HG03139 (cell line): ENCODE results near the gene ASMT.
"Not testable (repeated sequence)": the region's sequence is repeated elsewhere in the genome, so short reads cannot be mapped to it uniquely, and the experiment has no call there.

Experiments used
- ATAC-seq: cut with Tn5 transposase; IDR thresholded peaks from one replicate; pipeline ENCODE4 v1.9.1; 2021; ENCODE audit not compliant: unreplicated experiment

Gene ASMT

DNA sequence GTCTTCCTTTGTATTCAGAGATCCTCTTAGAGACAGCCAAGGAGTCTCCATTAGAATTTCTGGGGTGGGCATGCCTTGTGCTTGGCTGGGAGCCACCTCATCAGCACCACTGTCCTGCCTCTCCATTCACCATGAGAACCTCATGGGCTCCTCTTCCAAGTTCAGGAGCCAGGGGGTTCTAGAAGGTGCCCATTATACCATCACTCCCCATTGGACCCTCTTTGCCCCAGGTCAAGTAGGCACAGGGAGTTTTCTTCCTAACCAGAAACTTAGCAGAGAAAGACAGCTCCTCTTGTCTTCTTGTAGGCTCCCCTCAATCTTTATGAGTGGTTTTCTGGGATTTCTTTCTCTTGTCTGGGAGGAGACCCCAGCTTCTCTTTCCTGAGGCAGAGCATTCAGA lies 31.1 kb downstream of the ASMT start:
- no peak for ATAC-seq

DNA sequence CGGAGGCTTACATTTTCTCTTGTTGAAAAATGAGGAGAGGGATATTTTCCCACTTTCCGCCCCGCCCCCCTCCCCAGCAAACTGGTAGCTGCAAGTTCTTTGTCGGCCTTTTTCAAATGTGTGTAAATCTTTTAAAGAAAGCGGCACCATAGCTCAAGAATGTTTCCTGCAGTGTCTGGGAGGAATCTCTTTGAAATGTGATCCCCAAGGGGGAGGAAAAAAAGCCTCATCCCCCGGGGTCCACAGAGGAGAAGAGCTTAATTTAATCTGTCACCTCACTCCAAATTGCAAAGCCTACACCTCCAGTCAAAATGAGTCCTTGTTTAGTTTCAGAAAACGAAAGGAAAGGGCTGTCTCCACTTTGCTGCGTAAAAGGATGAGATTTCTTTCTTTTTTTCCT lies 34.8 kb downstream of the ASMT start:
- ATAC-seq, result no peak

DNA sequence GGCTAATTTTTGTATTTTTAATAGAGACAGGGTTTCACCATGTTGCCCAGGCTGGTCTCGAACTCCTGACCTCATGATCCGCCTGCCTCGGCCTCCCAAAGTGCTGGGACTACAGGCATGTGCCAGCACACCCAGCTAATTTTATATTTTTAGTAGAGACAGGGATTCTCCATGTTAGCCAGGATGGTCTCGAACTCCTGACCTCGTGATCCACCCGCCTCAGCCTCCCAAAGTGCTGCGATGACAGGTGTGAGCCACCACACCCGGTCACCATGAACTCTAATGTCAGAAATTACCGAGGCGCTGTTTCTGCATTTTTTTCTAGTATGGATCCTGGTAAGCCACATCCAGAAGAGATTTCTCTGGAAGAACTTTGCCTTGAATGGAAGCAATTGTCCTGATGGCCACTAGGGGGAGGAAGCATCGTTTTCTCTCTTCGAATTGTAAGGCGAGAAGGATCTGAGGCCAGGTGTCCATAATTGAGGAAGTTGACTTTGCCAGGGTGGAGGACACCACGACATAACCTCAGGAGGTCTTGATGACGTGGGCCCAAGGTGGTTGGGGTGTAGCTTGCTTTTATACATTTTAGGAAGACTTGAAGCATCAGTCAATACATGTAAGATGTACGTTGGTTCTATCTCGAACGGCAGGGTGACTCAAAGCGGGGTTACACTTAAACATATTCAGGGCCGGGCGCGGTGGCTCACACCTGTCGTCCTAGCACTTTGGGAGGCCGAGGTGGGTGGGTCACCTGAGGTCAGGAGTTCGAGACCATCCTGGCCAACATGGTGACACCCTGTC lies 37.4 kb downstream of the ASMT start:
- not testable (repeated sequence) for ATAC-seq

DNA sequence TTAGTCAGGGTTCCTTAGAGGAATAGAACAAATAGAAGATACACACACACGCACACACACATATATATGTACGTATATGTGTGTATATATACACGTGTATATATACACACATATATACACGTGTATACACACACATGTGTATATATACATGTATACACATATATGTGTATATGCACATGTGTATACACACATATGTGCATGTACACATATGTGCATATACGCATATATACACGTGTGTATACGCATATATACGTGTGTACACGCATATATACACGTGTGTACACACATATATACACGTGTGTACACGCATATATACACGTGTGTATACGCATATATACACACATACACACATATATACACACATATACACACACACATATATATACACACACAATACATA lies 41.5 kb downstream of the ASMT start:
- ATAC-seq, result no peak

DNA sequence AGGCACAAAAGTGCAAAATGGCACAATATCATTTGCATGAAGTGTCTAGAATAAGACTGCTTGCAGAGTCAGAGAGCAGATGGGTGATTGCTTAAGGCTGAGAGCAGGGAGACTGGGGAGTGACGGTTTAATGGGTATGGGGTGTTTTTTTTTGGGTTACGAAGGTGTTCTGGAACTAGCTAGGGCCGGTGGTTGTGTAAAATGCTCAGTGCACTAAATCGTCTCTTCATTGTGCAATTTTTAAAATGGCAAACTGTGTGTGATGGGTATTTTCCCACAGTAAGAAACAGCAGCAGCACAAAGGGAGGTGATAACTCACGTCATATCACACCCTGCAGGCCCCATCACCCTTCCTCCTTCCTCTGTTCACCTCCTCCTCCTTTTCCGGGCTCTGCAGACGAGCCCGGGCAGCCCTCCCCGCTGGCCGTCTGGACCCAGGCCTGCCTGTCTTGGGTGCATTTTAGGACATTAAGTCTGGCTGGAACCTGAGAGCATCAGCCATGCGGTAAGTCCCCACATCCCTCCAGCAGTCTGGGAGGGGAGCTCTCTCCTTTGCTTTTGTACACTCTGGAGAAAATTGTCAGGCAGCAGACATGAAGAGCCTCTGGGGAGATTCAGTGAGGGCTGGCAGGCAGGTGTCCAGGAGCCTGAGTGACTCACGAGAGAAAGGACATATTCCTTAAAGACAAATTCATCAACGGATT lies 42.7 kb downstream of the ASMT start:
- ATAC-seq, result peak; percentile 74

DNA sequence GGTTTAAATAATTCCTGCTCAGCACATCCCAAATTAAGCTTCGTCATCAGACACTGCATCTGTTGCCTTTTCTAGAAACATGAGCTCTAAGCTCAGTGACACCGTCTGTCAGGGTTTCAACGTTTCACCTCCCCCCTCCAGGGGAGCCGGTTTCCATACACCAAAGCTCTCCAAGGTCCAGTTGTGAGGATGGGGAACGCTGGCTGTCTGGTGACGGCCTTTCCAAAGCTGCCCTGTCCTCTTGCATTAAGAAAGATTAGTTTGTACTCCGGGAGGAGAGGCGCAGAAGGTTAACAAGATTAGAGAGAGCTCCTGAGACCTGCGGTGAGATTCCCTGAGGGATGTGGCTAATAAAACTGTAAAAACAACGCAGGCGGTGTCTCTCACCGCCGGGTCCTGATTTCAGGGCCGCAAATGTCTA lies 43.2 kb downstream of the ASMT start:
- ATAC-seq, result peak; percentile 13

DNA sequence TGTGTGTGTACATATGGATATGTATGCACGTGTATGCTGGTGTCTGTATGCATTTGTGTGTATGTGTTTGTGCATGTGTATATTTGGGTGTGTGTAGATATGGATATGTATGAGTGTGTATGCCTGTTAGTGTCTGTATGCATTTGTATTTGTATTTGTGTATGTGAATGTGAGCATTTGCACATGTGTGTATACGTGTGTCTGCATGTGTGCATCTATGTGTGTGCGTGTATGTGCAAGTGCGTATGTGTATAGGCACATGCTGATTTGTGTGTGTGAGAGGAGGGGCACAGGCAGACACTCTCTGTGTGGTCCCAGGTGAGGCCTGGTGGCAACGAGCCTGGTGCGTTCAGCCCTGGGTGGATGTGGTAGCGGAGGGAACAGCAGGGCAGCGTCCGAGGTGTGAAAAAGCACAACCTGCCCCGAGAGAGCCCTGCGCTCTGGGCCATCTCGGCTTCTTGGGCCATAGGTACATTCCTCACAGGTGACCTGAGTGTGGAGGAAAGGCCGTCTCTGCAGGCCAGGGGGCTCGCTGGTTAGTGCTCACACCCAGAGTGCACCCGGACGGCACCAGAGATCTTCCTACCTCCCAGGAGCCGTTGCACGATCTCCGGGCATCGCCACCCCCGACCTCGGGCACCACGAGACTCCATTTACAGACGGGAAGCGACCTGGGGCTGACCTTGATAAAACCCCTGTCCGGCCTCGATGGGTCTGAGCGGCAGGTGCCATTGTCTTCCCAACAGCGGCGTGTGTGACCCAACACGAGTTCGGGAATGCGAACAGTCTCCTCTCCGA lies 45.0 kb downstream of the ASMT start:
- no peak for ATAC-seq

DNA sequence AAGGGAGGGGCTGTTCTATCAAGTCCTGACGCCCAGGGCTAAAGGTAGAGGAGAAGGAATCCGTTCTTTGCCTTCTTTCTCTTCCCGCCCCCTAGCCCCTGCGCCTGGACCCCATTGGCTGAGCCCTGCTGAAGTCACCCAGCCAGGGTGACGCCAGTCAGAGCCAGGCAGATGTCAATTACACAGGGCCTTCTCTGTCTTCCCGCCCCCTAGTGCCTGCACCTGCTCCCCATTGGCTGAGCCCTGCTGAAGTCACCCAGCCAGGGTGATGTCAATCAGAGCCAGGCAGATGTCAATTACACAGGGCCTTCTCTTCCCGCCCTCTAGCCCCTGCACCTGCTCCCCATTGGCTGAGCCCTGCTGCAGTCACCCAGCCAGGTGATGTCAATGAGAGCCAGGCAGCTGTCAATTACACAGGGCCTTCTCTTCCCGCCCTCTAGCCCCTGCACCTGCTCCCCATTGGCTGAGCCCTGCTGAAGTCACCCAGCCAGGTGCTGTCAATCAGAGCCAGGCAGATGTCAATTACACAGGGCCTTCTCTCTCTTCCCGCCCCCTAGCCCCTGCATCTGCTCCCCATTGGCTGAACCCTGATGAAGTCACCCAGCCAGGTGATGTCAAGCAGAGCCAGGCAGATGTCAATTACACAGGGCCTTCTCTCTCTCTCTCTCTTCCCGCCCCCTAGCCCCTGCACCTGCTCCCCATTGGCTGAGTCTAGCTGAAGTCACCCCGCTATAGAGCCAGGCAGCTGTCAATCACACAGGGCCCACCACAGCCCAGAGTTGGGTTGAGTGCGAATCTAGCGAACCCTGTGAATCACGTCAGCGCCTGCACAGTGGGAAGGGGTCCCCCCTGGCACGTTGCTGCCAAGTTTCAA lies 46.4 kb downstream of the ASMT start:
- no peak for ATAC-seq

DNA sequence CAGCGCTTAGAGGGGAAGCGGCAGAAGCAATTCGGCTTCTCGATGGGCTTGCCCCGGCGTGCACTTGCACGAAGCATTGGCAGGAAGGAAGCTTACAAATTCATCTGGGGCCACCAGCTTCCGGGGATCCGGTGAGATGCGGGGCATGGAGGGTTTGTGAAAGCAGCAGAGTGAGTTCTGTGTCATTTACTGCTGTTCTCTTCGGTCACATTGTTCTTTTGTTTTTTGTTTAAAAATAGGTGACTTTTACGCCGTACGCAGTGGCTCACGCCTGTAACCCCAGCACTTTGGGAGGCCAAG lies 47.0 kb downstream of the ASMT start:
- ATAC-seq, result no peak

DNA sequence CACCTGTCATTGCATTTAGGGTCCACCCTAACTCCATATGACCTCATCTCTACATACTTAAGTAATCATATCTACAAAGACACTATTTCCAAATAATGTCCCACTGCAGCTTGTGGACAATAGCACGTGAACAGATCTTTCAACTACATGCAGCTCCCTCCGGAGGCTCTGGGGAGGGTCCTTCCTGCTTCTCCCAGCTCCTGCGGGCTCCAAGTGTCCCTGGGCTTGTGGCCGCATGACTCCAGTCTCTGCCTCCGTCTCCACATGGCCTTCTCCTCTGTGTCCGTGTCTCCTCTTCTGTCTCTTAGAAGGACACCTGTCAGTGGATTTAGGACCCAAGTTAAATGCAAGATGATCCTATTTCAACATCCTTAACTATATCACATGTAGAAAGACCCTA lies 52.7 kb downstream of the ASMT start:
- no peak for ATAC-seq

DNA sequence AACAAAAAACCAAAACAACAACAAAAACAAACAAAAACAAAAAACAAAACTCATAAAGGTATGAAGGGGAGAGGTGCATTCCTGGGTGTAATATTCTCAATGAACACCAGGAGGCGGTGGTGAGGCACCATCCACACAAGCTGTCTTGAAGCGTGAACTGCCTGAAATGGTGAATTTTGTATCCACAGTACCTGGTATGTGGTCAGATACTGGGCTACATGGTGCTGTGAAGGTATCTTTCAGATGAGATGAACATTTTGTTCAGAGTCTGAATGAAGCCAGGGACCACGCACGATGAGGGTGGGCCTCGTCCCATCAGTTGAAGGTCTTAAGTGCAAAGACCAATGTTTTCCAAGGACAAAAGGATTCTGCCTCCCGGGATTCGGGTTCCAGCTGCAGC lies 58.5 kb downstream of the ASMT start:
- ATAC-seq, result no peak

DNA sequence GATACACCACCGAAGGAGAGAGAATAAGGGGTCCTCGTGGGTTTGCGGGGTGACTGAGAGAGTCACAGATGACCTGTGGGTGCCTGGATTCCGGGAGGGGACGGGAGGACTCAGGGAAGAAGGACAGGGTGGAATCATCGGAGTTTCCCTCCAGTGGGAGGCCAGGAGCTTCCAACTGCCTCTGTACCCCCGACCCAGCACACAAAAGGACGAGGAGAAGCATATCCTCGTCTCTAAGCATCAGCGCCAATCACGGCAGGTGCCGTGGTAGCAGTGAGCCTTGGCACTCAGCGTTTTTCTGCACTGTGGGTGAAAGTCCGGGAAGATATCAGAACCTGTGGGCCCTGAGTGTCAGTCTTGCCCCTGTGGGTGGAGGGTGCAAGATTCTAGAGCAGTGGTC lies 62.0 kb downstream of the ASMT start:
- no peak for ATAC-seq

DNA sequence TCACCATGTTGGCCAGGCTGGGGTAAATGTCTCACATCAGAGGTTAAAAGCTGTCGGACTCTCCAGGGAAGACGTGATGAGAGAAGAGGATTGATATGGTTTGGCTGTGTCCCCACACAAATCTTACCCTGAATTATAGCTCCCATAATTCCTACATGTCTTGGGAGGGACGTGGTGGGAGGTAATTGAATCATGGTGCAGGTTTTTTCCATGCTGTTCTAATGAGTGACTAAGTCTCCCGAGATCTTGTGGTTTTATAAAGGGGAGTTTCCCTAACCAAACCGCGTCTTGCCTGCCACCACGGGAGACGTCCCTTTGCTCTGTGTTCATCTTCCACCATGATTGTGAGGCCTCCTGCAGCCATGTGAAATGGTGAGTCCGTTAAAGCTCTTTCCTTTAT lies 64.4 kb downstream of the ASMT start:
- ATAC-seq, result no peak

DNA sequence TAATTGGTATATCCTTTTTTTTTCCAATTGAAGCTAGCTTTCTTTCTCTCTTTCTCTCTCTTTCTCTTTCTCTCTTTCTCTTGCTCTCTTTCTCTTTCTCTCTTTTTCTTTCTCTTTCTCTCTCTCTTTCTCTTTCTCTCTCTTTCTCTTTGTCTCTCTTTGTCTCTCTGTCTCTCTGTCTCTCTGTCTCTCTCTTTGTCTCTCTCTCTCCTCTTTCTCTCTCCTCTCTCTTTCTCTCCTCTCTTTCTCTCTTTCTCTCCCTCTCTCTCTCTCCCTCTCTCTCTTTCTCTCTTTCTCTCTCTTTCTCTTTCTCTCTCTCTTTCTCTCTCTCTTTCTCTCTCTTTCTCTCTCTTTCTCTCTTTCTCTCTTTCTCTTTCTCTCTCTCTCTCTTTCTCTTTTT lies 66.6 kb downstream of the ASMT start:
- no peak for ATAC-seq

DNA sequence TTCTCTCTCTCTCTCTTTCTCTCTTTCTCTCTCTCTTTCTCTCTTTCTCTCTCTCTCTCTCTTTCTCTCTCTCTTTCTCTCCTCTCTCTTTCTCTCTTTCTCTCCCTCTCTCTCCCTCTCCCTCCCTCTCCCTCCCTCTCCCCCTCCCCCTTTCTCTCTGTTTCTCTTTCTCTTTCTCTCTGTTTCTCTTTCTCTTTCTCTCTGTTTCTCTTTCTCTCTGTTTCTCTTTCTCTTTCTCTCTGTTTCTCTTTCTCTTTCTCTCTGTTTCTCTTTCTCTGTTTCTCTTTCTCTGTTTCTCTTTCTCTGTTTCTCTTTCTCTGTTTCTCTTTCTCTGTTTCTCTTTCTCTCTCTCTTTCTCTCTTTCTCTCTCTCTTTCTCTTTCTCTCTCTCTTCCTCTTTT lies 67.0 kb downstream of the ASMT start:
- ATAC-seq, result not testable (repeated sequence)

DNA sequence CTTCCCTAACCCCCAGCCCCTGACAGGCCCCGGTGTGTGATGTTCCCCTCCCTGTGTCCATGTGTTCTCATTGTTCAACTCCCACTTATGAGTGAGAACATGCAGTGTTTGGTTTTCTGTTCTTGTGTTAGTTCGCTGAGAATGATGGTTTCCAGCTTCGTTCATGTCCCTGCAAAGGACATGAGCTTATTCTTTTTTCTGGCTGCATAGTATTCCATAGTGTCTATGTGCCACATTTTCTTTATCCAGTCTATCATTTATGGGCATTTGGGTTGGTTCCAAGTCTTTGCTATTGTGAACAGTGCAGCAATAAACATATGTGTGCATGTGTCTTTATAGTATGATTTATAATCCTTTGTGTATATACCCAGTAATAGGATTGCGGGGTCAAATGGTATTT lies 67.6 kb downstream of the ASMT start:
- not testable (repeated sequence) for ATAC-seq

DNA sequence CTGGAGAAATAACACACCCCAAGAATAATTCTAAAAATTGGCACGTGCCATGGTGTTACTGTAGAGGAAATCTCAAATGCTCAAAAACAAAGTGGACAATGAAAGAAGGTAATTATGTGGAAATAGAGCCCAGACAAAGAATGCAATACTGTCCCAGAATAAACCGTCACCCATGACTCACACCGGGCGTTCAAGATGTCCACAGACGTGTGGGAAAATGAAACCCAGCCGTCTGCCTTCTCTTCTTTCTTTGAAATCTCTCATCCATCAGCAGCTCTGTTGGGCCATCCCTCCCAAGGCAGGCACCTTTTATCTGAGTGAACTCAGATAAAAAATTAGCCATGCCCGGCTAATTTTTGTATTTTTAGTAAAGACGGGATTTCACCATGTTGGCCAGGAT lies 70.0 kb downstream of the ASMT start:
- not testable (repeated sequence) for ATAC-seq

DNA sequence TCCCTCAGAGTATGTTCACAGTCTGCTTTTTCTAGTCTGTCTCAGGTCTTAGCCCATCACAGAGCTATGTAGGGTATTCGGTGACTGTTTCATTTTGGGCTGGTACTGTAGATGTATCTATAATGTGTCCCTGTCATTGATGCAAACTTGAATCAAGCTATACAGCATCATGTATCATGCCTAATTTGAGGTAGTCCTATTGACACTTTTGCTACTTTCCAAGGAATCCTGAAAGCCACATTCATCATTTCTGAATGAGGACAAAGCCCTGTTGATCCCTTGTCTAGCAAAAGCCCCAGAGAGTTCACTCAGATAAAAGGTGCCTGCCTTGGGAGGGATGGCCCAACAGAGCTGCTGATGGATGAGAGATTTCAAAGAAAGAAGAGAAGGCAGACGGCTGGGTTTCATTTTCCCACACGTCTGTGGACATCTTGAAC lies 70.6 kb downstream of the ASMT start:
- ATAC-seq, result not testable (repeated sequence)

DNA sequence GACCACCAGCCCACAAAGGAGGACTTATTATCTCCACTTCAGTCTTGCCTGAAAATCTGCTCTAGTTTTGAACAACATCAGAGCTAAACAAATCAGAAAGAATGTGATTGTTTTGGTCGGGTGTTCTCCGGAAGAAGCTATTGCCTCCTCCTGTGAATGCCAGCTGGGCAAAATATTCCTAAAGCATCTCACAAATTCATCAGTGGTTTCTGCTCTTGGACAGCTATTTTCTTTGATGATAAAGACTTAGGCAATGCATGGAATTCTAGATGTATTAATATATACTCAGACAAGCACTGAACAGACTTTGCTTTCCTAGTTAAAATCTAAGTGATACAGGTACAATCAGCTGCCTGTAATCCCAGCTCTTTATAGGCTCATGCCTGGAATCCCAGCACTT lies 71.8 kb downstream of the ASMT start:
- no peak for ATAC-seq
